Neural cell (in vitro differentiated cells): ENCODE measurements around the gene ENDOV.

Experiments
- EP300 ChIP-seq: fragments of 450-650 bp; conservative IDR thresholded peaks from 2 replicates; pipeline ENCODE4 v1.6.1; 2014; ENCODE audit warnings: antibody characterized with exemption, mild to moderate bottlenecking, moderate library complexity; ENCODE audit not compliant: poor library complexity, severe bottlenecking
- EZH2 ChIP-seq: fragments of 200-600, 300-800 bp; shearing (Covaris generic), sonication (generic); IDR thresholded peaks from 2 replicates; pipeline ENCODE4 v1.6.1; 2014; ENCODE audit warnings: antibody characterized with exemption, low read length, borderline replicate concordance, mild to moderate bottlenecking; ENCODE audit not compliant: insufficient read depth, poor library complexity, severe bottlenecking
- POLR2AphosphoS5 ChIP-seq: IDR thresholded peaks from 2 replicates; pipeline ENCODE4 v1.6.1; 2012
- TAF1 ChIP-seq: IDR thresholded peaks from 2 replicates; pipeline ENCODE4 v1.6.1; 2012; ENCODE audit warnings: low read depth
- TF ChIP-seq, protein P1 (sequence below): fragments of 450-650 bp; IDR thresholded peaks from 2 replicates; pipeline ENCODE4 v1.5.1; 2014; ENCODE audit warnings: antibody characterized with exemption, mild to moderate bottlenecking, moderate library complexity; ENCODE audit not compliant: poor library complexity, severe bottlenecking
- TF ChIP-seq, protein P2 (sequence below): IDR thresholded peaks from 2 replicates; pipeline ENCODE4 v1.6.1; 2012; ENCODE audit warnings: borderline replicate concordance

DNA sequence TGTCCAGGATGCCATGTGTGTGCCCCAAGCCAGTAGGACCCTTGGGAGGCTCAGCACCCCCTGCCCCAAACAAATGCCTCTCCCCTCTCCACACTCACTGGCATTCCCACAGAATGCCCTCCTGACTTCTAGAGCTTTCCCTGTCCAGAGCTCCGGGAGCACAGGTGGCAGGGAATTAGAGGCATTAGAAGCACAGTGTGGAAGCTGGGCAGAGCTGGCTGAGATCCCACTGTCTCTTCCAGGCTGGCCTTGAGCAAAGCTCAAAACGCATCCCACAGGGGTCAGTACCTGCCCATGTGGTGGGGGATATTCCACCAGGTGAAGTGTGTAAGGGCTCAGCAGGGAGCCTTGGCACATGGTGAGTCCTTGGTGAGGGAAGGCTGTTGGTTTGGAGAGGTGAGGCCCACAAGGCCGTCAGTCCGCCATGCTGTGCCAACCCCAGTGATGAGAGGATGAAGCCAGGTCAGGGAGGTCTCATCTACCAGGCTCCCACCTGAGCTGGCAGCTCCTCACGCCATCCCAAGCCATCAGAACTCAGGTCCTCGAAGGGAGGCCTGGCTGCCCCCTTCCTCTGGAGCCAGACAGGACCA lies 18.1 kb downstream of the ENDOV start:
- TF ChIP-seq EZH2: no peak
- TF ChIP-seq, protein P1, sequence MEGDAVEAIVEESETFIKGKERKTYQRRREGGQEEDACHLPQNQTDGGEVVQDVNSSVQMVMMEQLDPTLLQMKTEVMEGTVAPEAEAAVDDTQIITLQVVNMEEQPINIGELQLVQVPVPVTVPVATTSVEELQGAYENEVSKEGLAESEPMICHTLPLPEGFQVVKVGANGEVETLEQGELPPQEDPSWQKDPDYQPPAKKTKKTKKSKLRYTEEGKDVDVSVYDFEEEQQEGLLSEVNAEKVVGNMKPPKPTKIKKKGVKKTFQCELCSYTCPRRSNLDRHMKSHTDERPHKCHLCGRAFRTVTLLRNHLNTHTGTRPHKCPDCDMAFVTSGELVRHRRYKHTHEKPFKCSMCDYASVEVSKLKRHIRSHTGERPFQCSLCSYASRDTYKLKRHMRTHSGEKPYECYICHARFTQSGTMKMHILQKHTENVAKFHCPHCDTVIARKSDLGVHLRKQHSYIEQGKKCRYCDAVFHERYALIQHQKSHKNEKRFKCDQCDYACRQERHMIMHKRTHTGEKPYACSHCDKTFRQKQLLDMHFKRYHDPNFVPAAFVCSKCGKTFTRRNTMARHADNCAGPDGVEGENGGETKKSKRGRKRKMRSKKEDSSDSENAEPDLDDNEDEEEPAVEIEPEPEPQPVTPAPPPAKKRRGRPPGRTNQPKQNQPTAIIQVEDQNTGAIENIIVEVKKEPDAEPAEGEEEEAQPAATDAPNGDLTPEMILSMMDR: no peak
- TF ChIP-seq POLR2AphosphoS5: no peak
- TF ChIP-seq, protein P2, sequence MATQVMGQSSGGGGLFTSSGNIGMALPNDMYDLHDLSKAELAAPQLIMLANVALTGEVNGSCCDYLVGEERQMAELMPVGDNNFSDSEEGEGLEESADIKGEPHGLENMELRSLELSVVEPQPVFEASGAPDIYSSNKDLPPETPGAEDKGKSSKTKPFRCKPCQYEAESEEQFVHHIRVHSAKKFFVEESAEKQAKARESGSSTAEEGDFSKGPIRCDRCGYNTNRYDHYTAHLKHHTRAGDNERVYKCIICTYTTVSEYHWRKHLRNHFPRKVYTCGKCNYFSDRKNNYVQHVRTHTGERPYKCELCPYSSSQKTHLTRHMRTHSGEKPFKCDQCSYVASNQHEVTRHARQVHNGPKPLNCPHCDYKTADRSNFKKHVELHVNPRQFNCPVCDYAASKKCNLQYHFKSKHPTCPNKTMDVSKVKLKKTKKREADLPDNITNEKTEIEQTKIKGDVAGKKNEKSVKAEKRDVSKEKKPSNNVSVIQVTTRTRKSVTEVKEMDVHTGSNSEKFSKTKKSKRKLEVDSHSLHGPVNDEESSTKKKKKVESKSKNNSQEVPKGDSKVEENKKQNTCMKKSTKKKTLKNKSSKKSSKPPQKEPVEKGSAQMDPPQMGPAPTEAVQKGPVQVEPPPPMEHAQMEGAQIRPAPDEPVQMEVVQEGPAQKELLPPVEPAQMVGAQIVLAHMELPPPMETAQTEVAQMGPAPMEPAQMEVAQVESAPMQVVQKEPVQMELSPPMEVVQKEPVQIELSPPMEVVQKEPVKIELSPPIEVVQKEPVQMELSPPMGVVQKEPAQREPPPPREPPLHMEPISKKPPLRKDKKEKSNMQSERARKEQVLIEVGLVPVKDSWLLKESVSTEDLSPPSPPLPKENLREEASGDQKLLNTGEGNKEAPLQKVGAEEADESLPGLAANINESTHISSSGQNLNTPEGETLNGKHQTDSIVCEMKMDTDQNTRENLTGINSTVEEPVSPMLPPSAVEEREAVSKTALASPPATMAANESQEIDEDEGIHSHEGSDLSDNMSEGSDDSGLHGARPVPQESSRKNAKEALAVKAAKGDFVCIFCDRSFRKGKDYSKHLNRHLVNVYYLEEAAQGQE: no peak
- TF ChIP-seq TAF1: no peak
- TF ChIP-seq EP300: no peak
